Breast epithelium (tissue), 3 donors: ENCODE data around the gene CIB4.

Source experiments
- CTCF ChIP-seq, 3 donors: fragments of 450-650 bp; IDR thresholded peaks; one replicate each; pipeline ENCODE4 v1.5.1; 2016 to 2017; ENCODE audit warnings: antibody characterized with exemption in 3 of 3, mild to moderate bottlenecking in 3 of 3, moderate library complexity in 3 of 3
- POLR2A ChIP-seq: fragments of 450-650 bp; IDR thresholded peaks from one replicate; pipeline ENCODE4 v1.6.1; 2016; ENCODE audit warnings: antibody characterized with exemption, mild to moderate bottlenecking, moderate library complexity

DNA sequence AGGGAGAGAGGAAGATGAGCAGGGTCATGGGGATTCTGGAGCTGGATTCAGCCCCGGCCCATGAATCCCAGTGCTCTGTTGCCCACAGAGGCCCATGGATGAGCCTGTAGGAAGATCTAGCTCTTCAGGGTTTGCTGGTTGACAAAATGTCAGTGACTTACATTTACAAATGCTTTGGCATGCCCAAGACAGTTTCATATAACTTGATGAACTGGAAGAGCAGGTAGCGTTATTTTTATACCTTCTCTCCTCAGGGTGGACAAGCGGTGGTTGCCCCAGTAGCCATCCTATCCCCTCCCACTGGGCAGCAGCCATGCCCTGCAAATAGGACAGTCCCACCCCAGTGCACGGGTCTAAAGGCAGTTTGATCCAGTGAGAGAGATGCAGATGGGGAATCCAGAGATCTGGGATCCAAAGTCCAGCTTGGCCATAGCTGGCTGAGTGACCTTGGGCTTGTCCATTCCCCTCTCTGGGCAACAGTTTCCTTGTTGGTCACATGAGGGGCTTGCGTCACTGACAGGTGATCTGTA lies 29.8 kb upstream of the CIB4 start:
- TF ChIP-seq CTCF (IDR thresholded peaks at IDR 0.05) (no peak), POLR2A (no peak)
